Mesendoderm (in vitro differentiated cells): Measurements from ENCODE around the gene SDK1.

Experiments
- DNase-seq: peaks from one replicate; pipeline ENCODE4 v3.0.0; 2013
- H2AK5ac ChIP-seq: 2 replicates; pipeline ENCODE4 v1.6.1; 2013; ENCODE audit warnings: low read length, inconsistent platforms
- H2BK120ac ChIP-seq: 2 replicates; pipeline ENCODE4 v1.6.1; 2013; ENCODE audit warnings: low read depth, mild to moderate bottlenecking, low read length, moderate library complexity, mixed read lengths
- H2BK15ac ChIP-seq: replicated peaks from 2 replicates; pipeline ENCODE4 v1.6.1; 2013; ENCODE audit warnings: low read depth, mild to moderate bottlenecking, moderate library complexity
- H2BK5ac ChIP-seq: 2 replicates; pipeline ENCODE4 v1.6.1; 2013; ENCODE audit warnings: low read length, inconsistent platforms
- H3K18ac ChIP-seq: 2 replicates; pipeline ENCODE4 v1.6.1; 2013; ENCODE audit warnings: mild to moderate bottlenecking, low read length, mixed read lengths
- H3K23ac ChIP-seq: one replicate; pipeline ENCODE4 v1.6.1; 2013; ENCODE audit warnings: low read length
- H3K27ac ChIP-seq: 2 replicates; pipeline ENCODE4 v1.5.1; 2013; ENCODE audit warnings: low read depth, mild to moderate bottlenecking, inconsistent platforms, low read length, moderate library complexity
- H3K27me3 ChIP-seq: 2 replicates; pipeline ENCODE4 v1.6.1; 2013; ENCODE audit warnings: low read length, control low read depth, mild to moderate bottlenecking, inconsistent platforms; ENCODE audit not compliant: insufficient read depth, poor library complexity
- H3K36me3 ChIP-seq: 2 replicates; pipeline ENCODE4 v1.6.1; 2013; ENCODE audit warnings: low read length, inconsistent platforms; ENCODE audit not compliant: control insufficient read depth, insufficient read depth
- H3K4ac ChIP-seq: one replicate; pipeline ENCODE4 v1.6.1; 2013; ENCODE audit warnings: low read depth, mild to moderate bottlenecking, low read length, moderate library complexity
- H3K4me1 ChIP-seq: 2 replicates; pipeline ENCODE4 v1.6.1; 2013; ENCODE audit warnings: low read depth, low read length, inconsistent platforms; ENCODE audit not compliant: control insufficient read depth
- H3K4me2 ChIP-seq: 2 replicates; pipeline ENCODE4 v1.6.1; 2013; ENCODE audit warnings: low read length
- H3K4me3 ChIP-seq: 2 replicates; pipeline ENCODE4 v1.5.1; 2013; ENCODE audit warnings: mild to moderate bottlenecking, low read length
- H3K56ac ChIP-seq: one replicate; pipeline ENCODE4 v1.6.1; 2013; ENCODE audit warnings: low read length
- H3K79me1 ChIP-seq: 2 replicates; pipeline ENCODE4 v1.6.1; 2013; ENCODE audit warnings: low read length, inconsistent platforms
- H3K79me2 ChIP-seq: 2 replicates; pipeline ENCODE4 v1.6.1; 2013; ENCODE audit warnings: mild to moderate bottlenecking, low read length; ENCODE audit not compliant: control insufficient read depth, insufficient read depth
- H3K9ac ChIP-seq: 2 replicates; pipeline ENCODE4 v1.6.1; 2013; ENCODE audit warnings: low read length, inconsistent platforms
- H4K5ac ChIP-seq: one replicate; pipeline ENCODE4 v1.6.1; 2013; ENCODE audit warnings: low read length
- H4K8ac ChIP-seq: one replicate; pipeline ENCODE4 v1.6.1; 2013; ENCODE audit warnings: low read depth, mild to moderate bottlenecking, control low read depth, low read length, moderate library complexity
- WGBS: extraction: QIAGEN DNeasy Blood & Tissue Kit; methylation state at CpG from one replicate; pipeline ENCODE4 v1.1.7; 2013; ENCODE audit warnings: low lambda C conversion rate, missing lambda C conversion rate; ENCODE audit not compliant: insufficient coverage; ENCODE audit errors: extremely low coverage; 5-methylcytosine and 5-hydroxymethylcytosine counted together

Gene SDK1

DNA sequence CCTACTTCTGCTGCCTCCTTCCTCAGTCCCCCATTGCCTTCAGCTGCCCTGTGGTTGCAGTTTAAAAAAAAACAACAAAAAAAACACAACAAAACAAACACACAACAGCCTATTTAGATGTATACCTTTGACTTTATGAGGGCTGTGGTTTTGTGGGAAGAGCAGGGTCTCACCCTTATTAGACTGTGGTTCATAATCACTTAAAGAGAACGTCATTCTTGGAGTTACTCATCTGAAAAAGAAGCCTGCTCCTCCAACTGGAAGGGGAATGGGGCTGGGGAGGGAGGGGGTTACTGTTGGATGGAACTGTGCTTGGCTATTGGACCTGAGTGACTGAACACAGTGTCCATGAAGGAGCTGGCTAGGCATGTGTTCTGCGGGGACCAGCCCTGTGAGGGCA, 48.1 kb downstream of the SDK1 start:
- Histone ChIP-seq H3K9ac (no peak overlapping the region), H2AK5ac (no peak overlapping the region), H4K5ac (no peak overlapping the region), H3K56ac (no peak overlapping the region), H2BK15ac (no peak overlapping the region), H4K8ac (no peak overlapping the region), H3K4me3 (no peak overlapping the region), H3K18ac (no peak overlapping the region), H3K23ac (no peak overlapping the region), H2BK5ac (no peak overlapping the region), H3K4ac (no peak overlapping the region), H3K36me3 (no peaks in the 10 kb centered on the region), H3K4me1 (no peaks in the 10 kb centered on the region), H3K79me2 (no peaks in the 10 kb centered on the region), H3K27ac (no peak overlapping the region), H3K4me2 (no peak overlapping the region), H3K79me1 (no peaks in the 10 kb centered on the region), H3K27me3 (no peaks in the 10 kb centered on the region), H2BK120ac (no peak overlapping the region)
- WGBS, result no CpG with 5 or more reads among the region's 2 CpGs
- DNase-seq, result no peak

DNA sequence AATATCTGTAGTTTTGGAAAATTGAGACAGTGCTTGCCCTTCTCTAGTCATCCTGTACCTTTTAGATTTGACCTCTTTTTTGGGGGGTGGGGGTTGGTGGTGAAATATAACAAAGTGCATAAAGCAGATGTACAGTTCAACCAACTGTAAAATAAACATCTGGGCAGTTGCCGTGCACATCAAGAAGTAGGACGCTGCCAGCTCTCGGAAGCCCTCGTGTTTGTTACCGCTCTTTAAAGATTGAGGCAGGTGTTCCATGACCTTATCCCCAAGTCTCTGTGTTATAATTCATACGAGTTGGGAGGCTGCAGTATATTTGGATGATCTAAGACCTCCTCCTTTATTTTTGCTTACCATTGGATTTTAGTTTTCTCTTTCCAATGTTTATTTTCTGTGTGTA, 55.1 kb downstream of the SDK1 start:
- no peak overlapping the region for H3K4me3 ChIP-seq
- H3K4me2 ChIP-seq, result no peak overlapping the region
- no peak overlapping the region for H3K23ac ChIP-seq
- H3K18ac ChIP-seq, result no peak overlapping the region
- H3K56ac ChIP-seq, result no peak overlapping the region
- no peak overlapping the region for H2AK5ac ChIP-seq
- no CpG with 5 or more reads among the region's 6 CpGs for WGBS
- H3K36me3 ChIP-seq, result no peaks in the 10 kb centered on the region
- H2BK5ac ChIP-seq, result no peak overlapping the region
- no peak for DNase-seq
- H2BK120ac ChIP-seq, result no peak overlapping the region
- H3K27me3 ChIP-seq, result no peaks in the 10 kb centered on the region
- H3K79me1 ChIP-seq, result no peaks in the 10 kb centered on the region
- H3K79me2 ChIP-seq, result no peaks in the 10 kb centered on the region
- H3K27ac ChIP-seq, result no peak overlapping the region
- no peak overlapping the region for H3K9ac ChIP-seq
- no peaks in the 10 kb centered on the region for H3K4me1 ChIP-seq
- H4K5ac ChIP-seq, result no peak overlapping the region
- no peak overlapping the region for H3K4ac ChIP-seq
- no peak overlapping the region for H4K8ac ChIP-seq
- H2BK15ac ChIP-seq, result no peak overlapping the region

DNA sequence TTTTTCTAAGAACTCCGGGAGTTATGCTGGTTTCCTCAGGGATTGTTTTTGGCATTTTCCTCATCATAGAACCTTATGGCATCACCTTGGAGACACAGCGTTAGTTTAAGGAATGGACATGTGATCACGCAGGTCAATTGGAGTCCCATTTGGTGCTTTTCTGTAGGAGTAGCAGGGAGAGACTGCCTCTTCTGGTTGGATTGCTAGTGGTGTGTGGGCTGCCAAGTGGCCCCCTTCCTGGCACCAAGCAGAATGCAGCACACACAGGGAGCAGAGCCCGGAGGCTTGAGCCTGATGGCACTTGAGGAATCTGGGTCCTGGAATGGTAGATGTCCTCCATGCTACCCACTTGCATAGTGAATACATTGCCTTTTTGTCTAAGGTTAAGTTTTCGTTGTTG, 57.9 kb downstream of the SDK1 start:
- no CpG with 5 or more reads among the region's 5 CpGs for WGBS
- no peak overlapping the region for H3K4me3 ChIP-seq

DNA sequence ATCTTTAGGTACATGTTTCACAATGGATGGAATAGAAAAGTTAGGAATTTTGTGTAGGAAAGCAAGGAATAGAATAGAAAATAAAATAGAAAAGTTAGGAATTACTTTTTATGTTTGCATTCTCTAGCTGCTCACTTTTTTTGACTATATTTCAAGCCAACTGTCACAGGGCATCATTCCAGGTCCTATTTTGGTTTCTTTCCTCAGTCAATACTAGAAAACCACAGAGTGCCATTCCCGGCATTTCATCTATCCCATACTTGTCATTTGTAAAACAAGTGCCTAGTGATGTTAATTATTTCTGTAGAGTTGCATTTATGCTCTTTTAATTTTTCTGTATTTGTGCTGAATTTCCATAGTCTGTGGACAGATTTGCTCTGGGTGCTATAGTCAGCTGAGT, 66.2 kb downstream of the SDK1 start:
- no peak for DNase-seq
- no CpG with 5 or more reads among the region's 1 CpG for WGBS

More for the DNA sequence above, 57.9 kb downstream of the SDK1 start:
- Histone ChIP-seq H2AK5ac (no peak overlapping the region), H3K4me2 (no peak overlapping the region), H3K56ac (no peak overlapping the region), H3K4ac (no peak overlapping the region), H3K79me2 (no peaks in the 10 kb centered on the region), H3K23ac (no peak overlapping the region), H2BK120ac (no peak overlapping the region), H2BK15ac (no peak overlapping the region), H4K8ac (no peak overlapping the region), H3K79me1 (no peaks in the 10 kb centered on the region), H4K5ac (no peak overlapping the region), H3K27ac (no peak overlapping the region), H3K4me1 (no peaks in the 10 kb centered on the region), H3K18ac (no peak overlapping the region), H3K36me3 (no peaks in the 10 kb centered on the region), H3K27me3 (no peaks in the 10 kb centered on the region), H3K9ac (no peak overlapping the region), H2BK5ac (no peak overlapping the region)
- peak; percentile 48 for DNase-seq

DNA sequence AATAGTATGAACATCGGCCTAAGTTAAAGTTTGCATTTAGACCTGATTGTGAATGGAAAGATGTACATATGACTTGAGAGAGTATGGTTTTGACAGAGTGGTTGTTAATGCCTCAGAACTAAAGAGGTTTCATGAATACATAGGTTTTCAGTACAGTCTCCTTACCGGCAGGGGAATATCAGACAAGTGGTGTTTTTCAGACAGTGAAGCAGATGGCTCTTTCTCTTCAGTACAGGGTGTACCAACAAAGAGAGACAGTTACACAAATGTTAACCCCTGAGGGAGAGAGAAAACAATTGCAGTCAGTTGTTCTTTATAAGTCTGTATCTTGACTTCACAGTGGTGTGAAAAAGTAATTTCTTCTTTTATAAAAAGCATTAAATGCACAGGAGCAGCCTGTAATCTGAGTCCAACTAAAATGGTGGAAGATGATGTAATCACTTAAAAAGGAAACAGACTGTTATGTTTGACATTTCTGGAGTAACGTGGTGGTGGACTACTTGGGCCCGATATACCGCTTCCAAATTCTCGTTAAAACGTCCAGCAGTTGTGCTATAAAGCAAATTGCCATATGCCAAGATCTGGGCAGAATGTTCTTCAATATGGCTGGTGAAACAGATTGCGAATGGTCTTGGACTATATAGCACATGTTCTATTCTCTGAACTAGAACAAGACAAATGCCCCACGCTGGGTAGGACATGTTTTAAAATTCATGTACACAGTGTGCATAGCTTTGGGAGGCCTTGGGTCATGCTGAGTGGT, 69.2 kb downstream of the SDK1 start:
- Histone ChIP-seq H3K4me2 (no peak overlapping the region), H3K27ac (no peak overlapping the region), H3K4me1 (no peaks in the 10 kb centered on the region), H4K8ac (no peak overlapping the region), H3K4me3 (no peak overlapping the region), H3K9ac (no peak overlapping the region), H3K79me2 (no peaks in the 10 kb centered on the region), H2BK5ac (no peak overlapping the region), H3K23ac (no peak overlapping the region), H3K18ac (no peak overlapping the region), H3K4ac (no peak overlapping the region), H3K79me1 (no peaks in the 10 kb centered on the region), H3K27me3 (no peaks in the 10 kb centered on the region), H3K56ac (no peak overlapping the region), H2BK15ac (no peak overlapping the region), H4K5ac (no peak overlapping the region), H2AK5ac (no peak overlapping the region), H2BK120ac (no peak overlapping the region), H3K36me3 (no peaks in the 10 kb centered on the region)
- no peak for DNase-seq
- WGBS, result no CpG with 5 or more reads among the region's 9 CpGs

More for the DNA sequence above, 66.2 kb downstream of the SDK1 start:
- H3K4me1 ChIP-seq, result no peaks in the 10 kb centered on the region
- H2BK5ac ChIP-seq, result no peak overlapping the region
- H4K8ac ChIP-seq, result no peak overlapping the region
- H2BK120ac ChIP-seq, result no peak overlapping the region
- H3K4me2 ChIP-seq, result no peak overlapping the region
- H4K5ac ChIP-seq, result no peak overlapping the region
- H3K27ac ChIP-seq, result no peak overlapping the region
- H2BK15ac ChIP-seq, result no peak overlapping the region
- no peaks in the 10 kb centered on the region for H3K79me2 ChIP-seq
- no peak overlapping the region for H3K56ac ChIP-seq
- no peak overlapping the region for H3K18ac ChIP-seq
- no peak overlapping the region for H3K4me3 ChIP-seq
- H3K9ac ChIP-seq, result no peak overlapping the region
- no peak overlapping the region for H3K23ac ChIP-seq
- H3K4ac ChIP-seq, result no peak overlapping the region
- H3K79me1 ChIP-seq, result no peaks in the 10 kb centered on the region
- no peak overlapping the region for H2AK5ac ChIP-seq
- H3K36me3 ChIP-seq, result no peaks in the 10 kb centered on the region
- no peaks in the 10 kb centered on the region for H3K27me3 ChIP-seq

DNA sequence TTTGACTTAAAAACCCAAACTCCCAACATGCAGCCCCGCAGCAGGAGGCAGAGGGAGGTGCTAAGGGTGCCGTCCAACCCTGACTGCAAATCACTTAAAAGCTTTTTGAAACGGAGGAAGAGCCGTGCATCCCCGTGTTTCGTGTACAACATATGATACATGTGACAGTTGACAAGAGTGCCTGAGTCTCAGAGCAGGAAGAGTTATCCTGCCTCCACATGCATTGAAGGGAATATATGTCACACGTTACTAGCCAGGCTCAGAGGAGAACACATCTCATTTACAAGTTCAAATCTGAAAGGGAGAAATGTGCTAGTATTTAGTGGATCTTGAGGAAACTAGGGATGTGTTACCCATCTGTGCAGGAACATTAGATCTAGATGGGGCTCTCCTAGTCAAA, 69.9 kb downstream of the SDK1 start:
- no peaks in the 10 kb centered on the region for H3K79me1 ChIP-seq
- H3K18ac ChIP-seq, result no peak overlapping the region
- WGBS, result no CpG with 5 or more reads among the region's 7 CpGs
- no peak overlapping the region for H3K9ac ChIP-seq
- no peaks in the 10 kb centered on the region for H3K79me2 ChIP-seq
- no peak overlapping the region for H3K56ac ChIP-seq
- no peaks in the 10 kb centered on the region for H3K27me3 ChIP-seq
- H3K23ac ChIP-seq, result no peak overlapping the region
- H3K4me3 ChIP-seq, result no peak overlapping the region
- H3K4me1 ChIP-seq, result no peaks in the 10 kb centered on the region
- no peak overlapping the region for H2BK15ac ChIP-seq
- no peak overlapping the region for H3K4ac ChIP-seq
- no peak overlapping the region for H4K8ac ChIP-seq
- H2BK5ac ChIP-seq, result no peak overlapping the region
- no peak for DNase-seq
- H4K5ac ChIP-seq, result no peak overlapping the region
- no peak overlapping the region for H3K27ac ChIP-seq
- no peak overlapping the region for H3K4me2 ChIP-seq
- H3K36me3 ChIP-seq, result no peaks in the 10 kb centered on the region
- H2AK5ac ChIP-seq, result no peak overlapping the region
- no peak overlapping the region for H2BK120ac ChIP-seq
